ENCODE data around the gene TIGD1.
"Not testable (repeated sequence)": the region's sequence is repeated elsewhere in the genome, so short reads cannot be mapped to it uniquely, and the experiment has no call there.

TIGD1 gene

GRCh38 chr2:232570481-232570880, 20.1 kb upstream of the TIGD1 start:
- not testable (repeated sequence) for DNase-seq (ENCODE audit: low read depth in 2 of 2, low spot score in 1 of 2)

GRCh38 chr2:232569541-232569940, 19.2 kb upstream of the TIGD1 start:
- no peak for DNase-seq (ENCODE audit: low read depth in 2 of 2, low spot score in 1 of 2)

GRCh38 chr2:232568161-232568560, 17.8 kb upstream of the TIGD1 start:
- no peak for DNase-seq (ENCODE audit: low read depth in 2 of 2, low spot score in 1 of 2)

- no peak for DNase-seq (ENCODE audit: low read depth in 2 of 2, low spot score in 1 of 2)
Observed at GRCh38 chr2:232567721-232568120, 17.4 kb upstream of the TIGD1 start.

GRCh38 chr2:232563580-232563979, 13.2 kb upstream of the TIGD1 start:
- DNase-seq (ENCODE audit: low read depth in 2 of 2, low spot score in 1 of 2) = no peak

- DNase-seq (ENCODE audit: low read depth in 2 of 2, low spot score in 1 of 2) = no peak
Observed at GRCh38 chr2:232562515-232563151, 12.3 kb upstream of the TIGD1 start.

- no peak for DNase-seq (ENCODE audit: low read depth in 2 of 2, low spot score in 1 of 2)
Observed at GRCh38 chr2:232556426-232556825, 6.1 kb upstream of the TIGD1 start.

- DNase-seq (ENCODE audit: low read depth in 2 of 2, low spot score in 1 of 2) = no peak
Observed at GRCh38 chr2:232551776-232552175, 1.4 kb upstream of the TIGD1 start.

- DNase-seq (ENCODE audit: low read depth in 2 of 2, low spot score in 1 of 2) = no peak
Observed at GRCh38 chr2:232551250-232551638, 887 bp upstream of the TIGD1 start.

- no peak for DNase-seq (ENCODE audit: low read depth in 2 of 2, low spot score in 1 of 2)
Observed at GRCh38 chr2:232549655-232550353, 553 bp downstream of the TIGD1 start.

GRCh38 chr2:232547991-232548390, 2.4 kb downstream of the TIGD1 start:
- no peak for DNase-seq (ENCODE audit: low read depth in 2 of 2, low spot score in 1 of 2)

GRCh38 chr2:232545511-232546375, 4.6 kb downstream of the TIGD1 start:
- no peak for DNase-seq (ENCODE audit: low read depth in 2 of 2, low spot score in 1 of 2)

- DNase-seq (ENCODE audit: low read depth in 2 of 2, low spot score in 1 of 2) = no peak
Observed at GRCh38 chr2:232544674-232545073, 5.7 kb downstream of the TIGD1 start.

- no peak for DNase-seq (ENCODE audit: low read depth in 2 of 2, low spot score in 1 of 2)
Observed at GRCh38 chr2:232543928-232544631, 6.3 kb downstream of the TIGD1 start.

- DNase-seq (ENCODE audit: low read depth in 2 of 2, low spot score in 1 of 2) = no peak
Observed at GRCh38 chr2:232543491-232543890, 6.9 kb downstream of the TIGD1 start.

GRCh38 chr2:232542715-232543467, 7.5 kb downstream of the TIGD1 start:
- DNase-seq (ENCODE audit: low read depth in 2 of 2, low spot score in 1 of 2) = no peak

GRCh38 chr2:232541961-232542714, 8.2 kb downstream of the TIGD1 start:
- DNase-seq (ENCODE audit: low read depth in 2 of 2, low spot score in 1 of 2) = no peak

- no peak for DNase-seq (ENCODE audit: low read depth in 2 of 2, low spot score in 1 of 2)
Observed at GRCh38 chr2:232541195-232541960, 9.0 kb downstream of the TIGD1 start.

- no peak for DNase-seq (ENCODE audit: low read depth in 2 of 2, low spot score in 1 of 2)
Observed at GRCh38 chr2:232540441-232541041, 9.8 kb downstream of the TIGD1 start.

Data from stimulated activated CD8-positive, alpha-beta memory T cell treated with anti-CD3 and anti-CD28 coated beads, Interleukin-4, amount 100 ng/mL, for 1 hour (primary cell).